ENCODE measurements around the gene NUP93.

DNA sequence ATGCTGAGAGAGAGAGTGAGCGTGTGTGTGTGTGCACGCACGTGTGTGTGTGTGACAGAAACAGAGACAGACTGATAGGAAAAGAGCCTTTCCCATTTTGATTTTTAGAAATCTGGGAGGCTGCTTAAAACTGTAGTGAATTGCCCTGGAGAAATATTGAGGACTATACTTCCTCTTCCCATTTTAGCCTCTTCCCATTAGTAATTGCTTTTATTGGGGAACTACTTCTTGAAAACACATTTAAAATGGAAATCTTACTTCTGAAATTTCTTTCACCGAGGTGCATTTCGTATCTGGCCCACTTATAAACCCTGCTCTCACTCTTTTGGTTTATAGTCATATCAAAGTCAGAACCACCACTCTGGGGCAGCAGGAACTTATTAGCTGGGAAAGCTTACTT, 47.1 kb downstream of the NUP93 start:
- TF ChIP-seq POLR2A (IDR thresholded peaks at IDR 0.05; ENCODE audit: control extremely low read depth in 1 of 2, low read depth in 2 of 2, low read length in 2 of 2), result no peak
- TF ChIP-seq EGR1 (IDR thresholded peaks at IDR 0.05; ENCODE audit: borderline replicate concordance, low read depth, low read length), result no peak
- TF ChIP-seq CHD2 (IDR thresholded peaks at IDR 0.05; ENCODE audit: low read length), result no peak
- no peak for TF ChIP-seq SIX5 (IDR thresholded peaks at IDR 0.05; ENCODE audit: low read depth, low read length)
- TF ChIP-seq, protein P1, sequence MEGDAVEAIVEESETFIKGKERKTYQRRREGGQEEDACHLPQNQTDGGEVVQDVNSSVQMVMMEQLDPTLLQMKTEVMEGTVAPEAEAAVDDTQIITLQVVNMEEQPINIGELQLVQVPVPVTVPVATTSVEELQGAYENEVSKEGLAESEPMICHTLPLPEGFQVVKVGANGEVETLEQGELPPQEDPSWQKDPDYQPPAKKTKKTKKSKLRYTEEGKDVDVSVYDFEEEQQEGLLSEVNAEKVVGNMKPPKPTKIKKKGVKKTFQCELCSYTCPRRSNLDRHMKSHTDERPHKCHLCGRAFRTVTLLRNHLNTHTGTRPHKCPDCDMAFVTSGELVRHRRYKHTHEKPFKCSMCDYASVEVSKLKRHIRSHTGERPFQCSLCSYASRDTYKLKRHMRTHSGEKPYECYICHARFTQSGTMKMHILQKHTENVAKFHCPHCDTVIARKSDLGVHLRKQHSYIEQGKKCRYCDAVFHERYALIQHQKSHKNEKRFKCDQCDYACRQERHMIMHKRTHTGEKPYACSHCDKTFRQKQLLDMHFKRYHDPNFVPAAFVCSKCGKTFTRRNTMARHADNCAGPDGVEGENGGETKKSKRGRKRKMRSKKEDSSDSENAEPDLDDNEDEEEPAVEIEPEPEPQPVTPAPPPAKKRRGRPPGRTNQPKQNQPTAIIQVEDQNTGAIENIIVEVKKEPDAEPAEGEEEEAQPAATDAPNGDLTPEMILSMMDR (IDR thresholded peaks at IDR 0.05; ENCODE audit: control extremely low read depth in 1 of 3, insufficient read depth in 1 of 3, low read depth in 1 of 3, low read length in 3 of 3), result no peak
- TF ChIP-seq RXRA (IDR thresholded peaks at IDR 0.05; ENCODE audit: insufficient read depth, low read depth, low read length), result no peak
- TF ChIP-seq HDAC2 (IDR thresholded peaks at IDR 0.05; ENCODE audit: borderline replicate concordance in 1 of 2, low read depth in 2 of 2, low read length in 2 of 2), result no peak
- TF ChIP-seq CEBPB (IDR thresholded peaks at IDR 0.05; ENCODE audit: low read depth, low read length), result no peak
- no peak for TF ChIP-seq PHF8 (conservative IDR thresholded peaks at IDR 0.05; ENCODE audit: low read depth, low read length)
- TF ChIP-seq SIN3A (conservative IDR thresholded peaks at IDR 0.05 in 1 of 2, IDR thresholded peaks at IDR 0.05 in 1 of 2; ENCODE audit: low read depth in 1 of 2, low read length in 2 of 2), result no peak
- TF ChIP-seq EZH2 (IDR thresholded peaks at IDR 0.05; ENCODE audit: low read depth, low read length, severe bottlenecking), result no peak
- no peak for TF ChIP-seq ZNF274 (IDR thresholded peaks at IDR 0.05; ENCODE audit: borderline replicate concordance, extremely low read depth, low read length)
- no peak for TF ChIP-seq TBP (IDR thresholded peaks at IDR 0.05; ENCODE audit: low read depth, low read length)

All from H1 (cell line).